ENCODE results near the gene COL4A2.

Gene COL4A2

GRCh38 chr13:110359840-110360301, 52.8 kb downstream of the COL4A2 start:
- DNase-seq, result no peak

- DNase-seq, result no peak
These were observed 53.5 kb downstream of the COL4A2 start for GRCh38 chr13:110360598-110360997.

GRCh38 chr13:110361365-110361911, 54.4 kb downstream of the COL4A2 start:
- DNase-seq, result no peak

- DNase-seq, result no peak
These were observed 55.9 kb downstream of the COL4A2 start for GRCh38 chr13:110363010-110363409.

DNA sequence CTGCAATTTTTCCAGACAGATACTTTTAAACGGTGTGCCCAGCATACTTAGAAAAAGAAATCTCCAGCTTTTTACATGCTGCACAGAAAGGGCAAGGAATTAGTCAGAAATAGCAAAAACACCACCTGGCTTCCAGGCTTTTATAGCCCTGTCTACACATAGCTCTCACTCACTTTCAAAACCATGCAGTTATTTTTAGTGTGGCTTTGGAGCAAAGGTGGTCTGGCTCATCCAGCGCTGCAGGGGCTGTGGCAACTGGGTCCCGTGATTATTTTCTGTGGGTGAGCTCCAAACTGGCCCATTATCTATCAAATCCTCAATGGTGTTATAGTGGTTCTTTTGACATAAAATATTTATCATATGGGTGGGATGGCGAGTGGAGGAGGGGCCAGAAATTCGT, 57.0 kb downstream of the COL4A2 start:
- DNase-seq, result no peak

DNA sequence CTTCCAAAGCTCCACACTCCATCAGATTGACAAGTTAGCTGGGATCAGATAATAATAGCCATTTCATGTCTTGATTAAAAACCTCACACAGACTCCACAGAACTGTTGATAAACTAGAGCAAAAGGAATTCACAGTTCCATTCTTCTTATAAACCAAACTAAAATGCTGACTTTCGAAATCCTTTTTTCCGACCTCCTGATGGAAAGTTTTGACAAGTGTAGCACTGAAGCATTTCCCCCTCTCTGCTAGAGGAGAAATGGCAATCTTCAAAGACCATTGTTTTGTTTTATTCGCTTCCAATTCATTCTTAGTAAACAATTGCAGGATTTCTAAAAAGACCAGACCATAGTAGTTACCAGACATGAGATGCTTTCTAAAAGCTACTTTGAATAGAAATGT, 58.8 kb downstream of the COL4A2 start:
- no peak for DNase-seq

- DNase-seq, result no peak
These were observed 59.6 kb downstream of the COL4A2 start for GRCh38 chr13:110366733-110367132.

DNA sequence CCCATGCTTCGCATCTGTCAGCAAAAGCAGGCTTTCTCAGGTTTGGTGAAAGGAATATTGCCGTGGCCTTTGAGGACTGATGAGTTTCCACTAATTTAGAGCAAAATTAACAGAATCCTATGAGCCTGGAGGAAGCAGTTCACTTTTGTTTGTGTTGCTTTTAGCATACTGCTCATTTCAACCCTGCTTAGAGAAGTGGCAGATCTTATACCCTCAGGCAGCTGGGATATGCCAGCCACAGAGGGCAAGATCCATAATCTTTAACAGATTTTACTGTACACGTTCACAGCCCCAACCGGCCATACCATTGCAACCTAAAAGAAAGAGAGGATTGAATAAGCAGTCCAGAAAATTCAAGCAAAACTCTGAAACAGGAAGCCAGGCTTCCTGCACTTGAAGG, 60.5 kb downstream of the COL4A2 start:
- DNase-seq, result no peak

GRCh38 chr13:110368408-110368807, 61.3 kb downstream of the COL4A2 start:
- DNase-seq, result no peak

- no peak for DNase-seq
These were observed 62.3 kb downstream of the COL4A2 start for GRCh38 chr13:110369400-110369799.

DNA sequence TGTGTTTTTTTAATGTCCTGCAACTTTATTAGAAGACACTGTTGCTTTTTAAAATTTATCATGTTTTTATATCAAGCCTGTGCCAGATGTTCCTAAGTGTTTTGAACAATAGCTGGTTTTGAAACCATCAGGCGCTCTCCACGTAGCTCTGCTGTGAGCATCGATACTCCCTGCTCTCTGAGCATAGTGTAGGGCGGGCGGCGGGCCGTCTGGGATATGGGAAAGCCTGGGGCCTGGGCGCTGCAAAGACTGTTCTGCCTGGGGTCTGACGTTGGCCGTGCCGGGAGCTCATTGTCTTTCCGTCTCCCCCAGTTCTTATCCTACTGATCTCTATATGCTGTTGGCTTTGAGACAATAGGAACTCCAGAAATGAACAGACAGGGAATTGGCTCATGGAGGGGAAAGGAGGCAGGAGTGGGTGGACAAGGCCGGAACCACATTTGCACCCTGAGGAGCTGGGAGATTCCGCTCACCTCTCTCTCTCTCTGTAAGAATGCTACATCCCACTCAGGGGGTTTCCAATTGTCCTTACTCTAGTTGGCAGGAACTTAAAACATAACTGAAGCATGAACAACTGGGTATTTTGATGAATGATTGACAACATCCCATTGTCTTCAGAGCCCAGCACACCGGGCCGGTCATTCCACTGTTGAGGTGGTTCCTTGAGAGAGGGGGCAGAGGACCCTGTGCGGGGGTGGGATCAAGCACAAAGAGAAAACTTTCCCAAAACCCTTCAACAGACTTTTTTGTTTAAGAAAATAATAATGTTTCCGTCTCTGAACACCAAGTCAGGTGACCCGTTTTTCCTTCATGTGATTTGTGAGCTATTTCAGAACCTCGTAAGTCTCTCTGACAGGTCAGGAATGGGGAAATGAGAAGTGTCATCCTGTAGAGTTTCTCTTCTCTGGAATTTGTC, 64.7 kb downstream of the COL4A2 start:
- DNase-seq, result no peak

DNA sequence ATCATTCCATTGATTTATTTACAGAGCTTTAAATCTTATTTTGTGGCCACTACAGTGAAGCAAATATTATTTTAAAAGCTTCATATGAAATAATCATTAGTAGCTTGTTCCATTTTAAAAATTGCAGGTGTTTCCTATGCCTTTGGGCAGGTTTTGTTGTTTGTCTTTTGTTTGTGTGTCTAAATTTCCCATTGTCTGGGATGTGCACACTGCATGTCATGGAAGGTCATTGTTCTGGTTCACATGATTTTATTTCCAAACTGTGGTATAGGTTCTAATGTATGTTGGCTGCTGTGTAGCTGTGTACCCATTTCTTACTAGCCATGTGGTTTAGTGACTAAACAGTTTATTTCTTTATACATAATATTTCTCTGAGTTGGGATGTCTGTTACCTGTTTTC, 65.6 kb downstream of the COL4A2 start:
- DNase-seq, result no peak

DNA sequence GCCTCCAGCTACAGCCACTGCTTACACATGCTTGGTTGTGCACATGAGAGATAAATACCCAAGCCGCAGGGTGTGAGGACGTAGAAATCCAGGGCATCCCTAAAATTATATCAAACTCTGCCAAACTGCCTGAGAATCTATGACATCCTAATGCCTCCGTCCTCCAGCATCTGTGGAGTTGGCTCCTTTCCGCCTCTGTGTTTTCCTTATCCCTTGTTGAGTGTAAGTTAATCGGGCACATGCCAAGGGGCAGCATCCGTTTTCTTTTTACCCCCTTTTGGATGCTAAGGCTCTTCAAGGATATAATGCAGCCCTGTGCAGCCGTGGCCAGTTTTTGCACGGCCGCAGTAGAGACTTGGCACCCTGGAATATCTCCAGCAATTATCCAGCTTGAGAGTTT, 66.5 kb downstream of the COL4A2 start:
- no peak for DNase-seq

DNA sequence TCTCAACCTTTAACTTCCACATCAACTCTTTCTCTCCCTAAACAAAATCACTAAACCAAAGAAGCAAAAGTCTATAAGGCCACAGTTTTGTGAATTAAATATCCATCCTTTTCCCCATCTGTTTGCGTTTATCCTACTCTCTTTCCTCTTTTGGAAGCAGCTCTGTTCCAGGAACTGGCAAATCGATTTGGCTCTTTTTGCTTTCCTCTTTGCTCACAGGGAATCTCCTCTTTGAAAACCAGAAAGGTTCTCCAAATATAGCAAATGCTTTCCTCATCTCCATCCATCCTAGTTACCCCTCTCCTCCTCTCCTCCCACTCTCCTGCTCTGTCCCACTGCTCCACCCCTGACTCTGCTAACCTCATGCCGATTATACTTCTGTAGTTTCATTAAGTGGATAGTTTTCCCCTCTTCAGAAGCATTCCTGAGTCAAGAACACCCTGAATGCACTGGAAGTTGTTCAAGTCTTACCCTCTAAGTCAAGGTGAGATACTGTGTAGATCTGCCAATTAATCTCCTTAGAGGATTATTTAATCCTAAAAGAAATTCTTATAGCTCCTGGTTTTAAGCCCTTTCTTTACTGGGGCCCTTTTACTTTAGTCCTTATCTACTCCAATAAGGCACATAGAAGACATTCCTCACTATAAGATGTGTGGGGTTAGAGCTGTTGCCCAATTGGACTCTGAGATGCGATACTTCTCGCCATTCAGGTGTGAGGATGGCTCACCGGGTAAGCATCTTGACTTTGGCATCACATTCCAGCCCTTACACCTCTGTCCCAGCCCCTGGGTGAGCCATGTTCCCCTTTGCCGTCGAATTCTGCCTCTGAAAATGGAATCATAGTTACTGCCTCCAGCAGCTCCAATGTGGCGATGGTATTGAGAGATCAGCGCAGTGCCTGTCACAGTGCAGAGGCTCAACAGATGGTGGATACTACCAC, 67.6 kb downstream of the COL4A2 start:
- no peak for DNase-seq

- no peak for DNase-seq
These were observed 69.0 kb downstream of the COL4A2 start for GRCh38 chr13:110376120-110376519.

DNA sequence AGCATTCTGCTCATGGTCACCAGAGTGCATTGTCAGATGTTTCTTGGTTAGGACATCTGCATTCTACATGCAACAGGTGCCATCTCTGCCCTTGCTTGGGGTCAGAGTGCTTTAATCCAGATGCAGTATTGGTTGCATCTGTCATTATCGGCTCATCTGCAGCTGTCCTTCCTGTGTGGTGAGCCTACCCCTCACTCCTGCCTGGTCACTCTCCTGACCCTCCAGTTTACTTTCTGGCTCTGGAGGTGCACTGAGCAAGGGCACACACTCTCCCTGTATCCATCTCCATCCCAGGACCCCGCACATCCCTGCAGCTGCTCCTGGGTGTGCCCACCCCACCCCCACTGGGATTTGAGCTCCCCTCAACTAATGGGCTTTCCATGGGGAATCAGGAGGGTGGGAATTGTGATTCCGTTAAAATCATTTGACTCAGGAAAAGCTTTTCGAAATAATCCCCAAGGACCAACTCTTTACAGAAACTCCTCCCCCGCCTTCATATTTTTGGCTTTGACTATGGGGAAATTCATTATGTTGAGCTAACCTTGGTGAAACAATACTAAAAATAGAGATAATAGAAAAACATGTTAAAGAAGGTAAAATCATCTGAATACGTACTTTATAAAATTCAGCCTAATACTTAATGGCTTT, 70.2 kb downstream of the COL4A2 start:
- DNase-seq, result no peak

- DNase-seq, result no peak
These were observed 70.7 kb downstream of the COL4A2 start for GRCh38 chr13:110377826-110378201.

- DNase-seq, result no peak
These were observed 72.3 kb downstream of the COL4A2 start for GRCh38 chr13:110379358-110379757.

- DNase-seq, result no peak
These were observed 72.8 kb downstream of the COL4A2 start for GRCh38 chr13:110379905-110380341.

DNA sequence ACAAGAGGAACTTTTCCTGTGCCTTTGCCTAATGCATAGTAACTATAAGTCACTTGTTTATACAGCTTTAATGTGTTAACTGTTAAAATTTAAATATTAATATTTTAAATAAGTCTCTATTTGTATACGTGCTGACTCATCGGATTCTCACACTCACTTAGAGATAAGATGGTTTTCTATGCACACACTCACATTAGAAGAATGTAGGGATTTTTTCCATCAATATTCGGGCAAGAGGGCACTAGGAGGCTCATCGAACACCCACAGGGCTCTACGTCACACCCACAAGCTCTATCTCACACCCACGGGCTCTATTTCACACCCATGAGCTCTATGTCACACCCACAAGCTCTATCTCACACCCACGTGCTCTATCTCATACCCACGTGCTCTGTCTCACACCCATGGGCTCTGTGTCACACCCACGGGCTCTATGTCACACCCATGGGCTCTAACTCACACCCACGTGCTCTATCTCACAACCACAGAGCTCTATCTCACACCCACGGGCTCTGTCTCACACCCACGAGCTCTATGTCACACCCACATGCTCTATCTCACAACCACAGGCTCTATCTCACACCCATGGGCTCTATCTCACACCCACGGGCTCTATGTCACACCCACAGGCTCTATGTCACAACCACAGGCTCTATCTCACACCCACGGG, 73.4 kb downstream of the COL4A2 start:
- no peak for DNase-seq

- DNase-seq, result no peak
These were observed 73.9 kb downstream of the COL4A2 start for GRCh38 chr13:110381029-110381360.

DNA sequence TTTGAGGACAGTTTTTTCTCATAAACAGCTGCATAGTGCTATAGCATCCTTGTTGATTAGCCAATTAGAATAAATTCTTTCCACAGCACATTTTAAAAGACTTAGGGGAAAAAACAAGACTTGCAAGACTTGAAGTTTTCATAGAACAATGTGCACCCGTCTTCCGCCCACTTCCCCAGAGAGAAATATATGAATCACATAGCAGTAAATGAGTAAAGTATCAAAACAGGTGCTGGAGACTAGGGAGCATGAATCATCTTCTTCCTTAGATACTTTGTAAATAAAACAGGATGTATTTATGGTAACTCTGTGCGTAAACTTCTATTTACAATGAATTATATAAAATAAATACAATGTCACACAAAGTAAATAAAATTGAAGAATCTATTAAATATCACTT, 75.1 kb downstream of the COL4A2 start:
- no peak for DNase-seq

Measured in stimulated activated naive CD4-positive, alpha-beta T cell treated with Interleukin-2 at 50 U/mL for 16 hours (primary cell).